CD4-positive, alpha-beta memory T cell (primary cell): ENCODE measurements around the gene PPP2R3A. TPM values are rescaled to one million over a fixed set of nuclear protein-coding genes. Genes with fewer than 3 reads are reported as not detected.
"Not testable (repeated sequence)": the region's sequence is repeated elsewhere in the genome, so short reads cannot be mapped to it uniquely, and the experiment has no call there.

ENCODE experiments used
- CTCF ChIA-PET: fragments of 350-600 bp; sonication (Branson Sonifier 250); formaldehyde crosslinking; loops from one replicate; lab custom pipeline; 2021; ENCODE audit warnings: inconsistent platforms; ENCODE audit not compliant: partially characterized antibody; lab: Charles Lee
- POLR2A ChIA-PET: fragments of 350-600 bp; sonication (Branson Sonifier 250); formaldehyde crosslinking; loops from one replicate; lab custom pipeline; 2021; ENCODE audit not compliant: partially characterized antibody; lab: Charles Lee
- DNase-seq, 5 donors: peaks; one replicate each; pipeline versions ENCODE4 v3.0.0 to v3.0.0-alpha.2; 2020 to 2022; ENCODE audit warnings: mixed read lengths in 1 of 5
- H3K27ac ChIP-seq: one replicate; pipeline ENCODE4 v1.7.0; 2013; ENCODE audit warnings: low read depth, low read length
- H3K27me3 ChIP-seq: 2 replicates; pipeline ENCODE4 v1.7.0; 2013; ENCODE audit warnings: mild to moderate bottlenecking, low read length, moderate library complexity; ENCODE audit not compliant: insufficient read depth
- H3K36me3 ChIP-seq: 2 replicates; pipeline ENCODE4 v1.7.0; 2013; ENCODE audit warnings: mild to moderate bottlenecking, low read length, moderate library complexity; ENCODE audit not compliant: insufficient read depth
- H3K4me1 ChIP-seq: 2 replicates; pipeline ENCODE4 v1.7.0; 2013; ENCODE audit warnings: mild to moderate bottlenecking, low read length, moderate library complexity; ENCODE audit not compliant: insufficient read depth
- H3K4me3 ChIP-seq, 2 donors: one replicate each; pipeline ENCODE4 v1.7.0; 2013; ENCODE audit warnings: low read length in 2 of 2, mild to moderate bottlenecking in 1 of 2
- H3K9me3 ChIP-seq, 2 donors: one replicate each; pipeline ENCODE4 v1.7.0; 2013; ENCODE audit warnings: low read length in 2 of 2, control low read depth in 1 of 2; ENCODE audit not compliant: control insufficient read depth in 1 of 2
- H3K27ac Mint-ChIP-seq, 7 donors: one replicate each; pipeline ENCODE4 v1.8.0; 2020 to 2021; ENCODE audit warnings: mixed read lengths in 7 of 7, mild to moderate bottlenecking in 6 of 7, inconsistent platforms in 3 of 7, moderate library complexity in 3 of 7
- H3K27me3 Mint-ChIP-seq, 2 donors: one replicate each; pipeline ENCODE4 v1.8.0; 2020 to 2021; ENCODE audit warnings: mixed read lengths in 2 of 2
- H3K36me3 Mint-ChIP-seq, 2 donors: one replicate each; pipeline ENCODE4 v1.8.0; 2020 to 2021; ENCODE audit warnings: mixed read lengths in 2 of 2, inconsistent platforms in 1 of 2, mild to moderate bottlenecking in 1 of 2
- H3K4me1 Mint-ChIP-seq, 4 donors: one replicate each; pipeline ENCODE4 v1.8.0; 2020 to 2021; ENCODE audit warnings: mixed read lengths in 4 of 4, mild to moderate bottlenecking in 1 of 4
- H3K4me3 Mint-ChIP-seq, 8 donors: one replicate each; pipeline ENCODE4 v1.8.0; 2020 to 2021; ENCODE audit warnings: mixed read lengths in 8 of 8, mild to moderate bottlenecking in 7 of 8, moderate library complexity in 6 of 8, inconsistent platforms in 3 of 8
- H3K9me3 Mint-ChIP-seq, 8 donors: one replicate each; pipeline ENCODE4 v1.8.0; 2020 to 2021; ENCODE audit warnings: mixed read lengths in 8 of 8, mild to moderate bottlenecking in 5 of 8, inconsistent platforms in 3 of 8, moderate library complexity in 1 of 8
- intact Hi-C: fragments of 100-400 bp; cut with micrococcal nuclease; formaldehyde crosslinking; loops from one replicate; pipeline ENCODE4 v1.15.1; 2023
- polyA plus RNA-seq, 2 donors: library from polyadenylated mRNA; unstranded; fragments of 300-500 nt; fragmentation: Illumina TruSeq; gene quantifications; one replicate each; pipeline ENCODE4 v1.2.3, GENCODE V29; 2021
- total RNA-seq, 2 experiments: library from RNA; stranded (reverse); gene quantifications; one replicate each; pipeline ENCODE4 v1.2.3, GENCODE V29; 2021

The PPP2R3A gene
- total and polyA plus RNA-seq, 4 experiments from 2014 or later: 0.24 to 0.81 (median 0.25) TPM; not detected in 1

- POLR2A ChIA-PET: interaction anchor here (0.8 kb wide), 1 partner anchor 75 kb away, joined by 3 read pairs; the partner anchor contains the start of gene MSL2
These were observed 155.1 kb downstream of the PPP2R3A start for GRCh38 chr3:136120373-136121348.

GRCh38 chr3:136122006-136122405 lies 156.5 kb downstream of the PPP2R3A start:
- ChIA-PET POLR2A (interaction anchor here (0.6 kb wide), 1 partner anchor 72 kb away, joined by 3 read pairs; no protein-coding TSS in a partner anchor), CTCF (no interaction called here)
- H3K36me3 ChIP-seq: no peaks in the 10 kb centered on the region
- H3K4me1 ChIP-seq: no peaks in the 10 kb centered on the region
- no peaks in the 10 kb centered on the region for H3K9me3 ChIP-seq
- H3K4me1 Mint-ChIP-seq: no peaks in the 10 kb centered on the region
- no peaks in the 10 kb centered on the region for H3K27me3 ChIP-seq
- intact Hi-C loops: loop anchor here (5.0 kb wide), 1 partner anchor 35 kb away; no protein-coding TSS in a partner anchor
- H3K27me3 Mint-ChIP-seq: peaks cover 0 to 3% of the 10 kb centered on the region in 2 donors
- peaks cover 0 to 17% (median 6%) of the 10 kb centered on the region in 8 donors for H3K9me3 Mint-ChIP-seq
- no peak overlapping the region for H3K4me3 Mint-ChIP-seq
- H3K27ac Mint-ChIP-seq: no peak overlapping the region
- peaks cover 2 to 5% of the 10 kb centered on the region in 2 donors for H3K36me3 Mint-ChIP-seq
- no peak for DNase-seq
- H3K4me3 ChIP-seq: no peak overlapping the region
- H3K27ac ChIP-seq: no peak overlapping the region

More at GRCh38 chr3:136120373-136121348, 155.1 kb downstream of the PPP2R3A start:
- Mint-ChIP-seq H3K27ac (no peak overlapping the region), H3K27me3 (peaks cover under 1 to 3% of the 10 kb centered on the region in 2 donors), H3K36me3 (peaks cover 2 to 6% of the 10 kb centered on the region in 2 donors), H3K4me3 (no peak overlapping the region), H3K9me3 (peaks cover 0 to 14% (median 8%) of the 10 kb centered on the region in 8 donors), H3K4me1 (no peaks in the 10 kb centered on the region)
- no peak for DNase-seq
- intact Hi-C loops: loop anchor here (5.0 kb wide), 1 partner anchor 37 kb away; no protein-coding TSS in a partner anchor
- H3K4me1 ChIP-seq: no peaks in the 10 kb centered on the region
- H3K27me3 ChIP-seq: no peaks in the 10 kb centered on the region
- no peaks in the 10 kb centered on the region for H3K9me3 ChIP-seq
- H3K27ac ChIP-seq: no peak overlapping the region
- no peaks in the 10 kb centered on the region for H3K36me3 ChIP-seq
- H3K4me3 ChIP-seq: no peak overlapping the region
- CTCF ChIA-PET: no interaction called here

- H3K4me1 Mint-ChIP-seq, H3K27ac Mint-ChIP-seq, intact Hi-C loops, H3K27ac ChIP-seq, POLR2A ChIA-PET, DNase-seq, H3K27me3 ChIP-seq, H3K4me3 ChIP-seq, H3K4me1 ChIP-seq, H3K36me3 ChIP-seq, H3K9me3 ChIP-seq, CTCF ChIA-PET, H3K4me3 Mint-ChIP-seq, H3K27me3 Mint-ChIP-seq: not testable (repeated sequence)
- Mint-ChIP-seq H3K36me3 (peaks cover 2 to 12% of the 10 kb centered on the region in 2 donors), H3K9me3 (peaks cover 0 to 20% (median 6%) of the 10 kb centered on the region in 8 donors)
These were observed 166.1 kb downstream of the PPP2R3A start for GRCh38 chr3:136131647-136132046.

- H3K27ac ChIP-seq: no peak overlapping the region
- no peaks in the 10 kb centered on the region for H3K9me3 ChIP-seq
- DNase-seq: no peak
- Mint-ChIP-seq H3K9me3 (peaks cover 0 to 7% (median 0%) of the 10 kb centered on the region in 8 donors), H3K27me3 (no peaks in the 10 kb centered on the region), H3K4me1 (no peaks in the 10 kb centered on the region), H3K36me3 (peaks cover 0 to 1% of the 10 kb centered on the region in 2 donors), H3K4me3 (no peak overlapping the region), H3K27ac (no peak overlapping the region)
- POLR2A ChIA-PET: no interaction called here
- H3K36me3 ChIP-seq: no peaks in the 10 kb centered on the region
- intact Hi-C loops: no loop called here
- CTCF ChIA-PET: no interaction called here
- no peak overlapping the region for H3K4me3 ChIP-seq
- H3K4me1 ChIP-seq: no peaks in the 10 kb centered on the region
- no peaks in the 10 kb centered on the region for H3K27me3 ChIP-seq
These were observed 168.6 kb downstream of the PPP2R3A start for GRCh38 chr3:136134091-136134490.

- H3K4me1 Mint-ChIP-seq: no peaks in the 10 kb centered on the region
- intact Hi-C loops: no loop called here
- no peaks in the 10 kb centered on the region for H3K36me3 ChIP-seq
- no peaks in the 10 kb centered on the region for H3K4me1 ChIP-seq
- no peaks in the 10 kb centered on the region for H3K9me3 ChIP-seq
- H3K36me3 Mint-ChIP-seq: no peaks in the 10 kb centered on the region
- H3K27ac ChIP-seq: no peak overlapping the region
- H3K4me3 Mint-ChIP-seq: no peak overlapping the region
- CTCF ChIA-PET: no interaction called here
- no peaks in the 10 kb centered on the region for H3K27me3 Mint-ChIP-seq
- no peak for DNase-seq
- H3K9me3 Mint-ChIP-seq: peaks cover 0 to 2% (median 0%) of the 10 kb centered on the region in 8 donors
- no peak overlapping the region for H3K27ac Mint-ChIP-seq
- no peak overlapping the region for H3K4me3 ChIP-seq
- POLR2A ChIA-PET: no interaction called here
- no peaks in the 10 kb centered on the region for H3K27me3 ChIP-seq
These were observed 169.7 kb downstream of the PPP2R3A start for GRCh38 chr3:136135039-136135802.

- CTCF ChIA-PET: no interaction called here
- Histone ChIP-seq H3K9me3 (no peaks in the 10 kb centered on the region), H3K27me3 (no peaks in the 10 kb centered on the region), H3K4me1 (no peaks in the 10 kb centered on the region), H3K36me3 (no peaks in the 10 kb centered on the region), H3K27ac (no peak overlapping the region), H3K4me3 (no peak overlapping the region)
- Mint-ChIP-seq H3K36me3 (no peaks in the 10 kb centered on the region), H3K27me3 (no peaks in the 10 kb centered on the region), H3K4me3 (no peak overlapping the region), H3K4me1 (peaks cover 0 to 7% (median 3%) of the 10 kb centered on the region in 4 donors), H3K9me3 (no peaks in the 10 kb centered on the region), H3K27ac (no peak overlapping the region)
- intact Hi-C loops: no loop called here
- DNase-seq: no peak
- POLR2A ChIA-PET: no interaction called here
These were observed 170.9 kb downstream of the PPP2R3A start for GRCh38 chr3:136136454-136136853.
